Subcutaneous adipose tissue (tissue), 4 donors: ENCODE data around the gene PARD6A. TPM values are rescaled to one million over a fixed set of nuclear protein-coding genes. Genes with fewer than 3 reads are reported as not detected.

Experiments
- total RNA-seq, 4 donors: library from RNA; depleted of rRNA; stranded (reverse); fragments of >200 nt; gene quantifications; one replicate each; pipeline ENCODE4 v1.1.0, GENCODE V29; 2016
- TF ChIP-seq, protein P1 (sequence below): fragments of 450-650 bp; IDR thresholded peaks from one replicate; pipeline ENCODE4 v1.5.1; 2016; ENCODE audit warnings: low read depth, mild to moderate bottlenecking, control low read depth, antibody characterized with exemption, moderate library complexity

The PARD6A gene
- total RNA-seq, 4 donors from 2014 or later: 2.8 to 5.4 (median 4.8) TPM

DNA sequence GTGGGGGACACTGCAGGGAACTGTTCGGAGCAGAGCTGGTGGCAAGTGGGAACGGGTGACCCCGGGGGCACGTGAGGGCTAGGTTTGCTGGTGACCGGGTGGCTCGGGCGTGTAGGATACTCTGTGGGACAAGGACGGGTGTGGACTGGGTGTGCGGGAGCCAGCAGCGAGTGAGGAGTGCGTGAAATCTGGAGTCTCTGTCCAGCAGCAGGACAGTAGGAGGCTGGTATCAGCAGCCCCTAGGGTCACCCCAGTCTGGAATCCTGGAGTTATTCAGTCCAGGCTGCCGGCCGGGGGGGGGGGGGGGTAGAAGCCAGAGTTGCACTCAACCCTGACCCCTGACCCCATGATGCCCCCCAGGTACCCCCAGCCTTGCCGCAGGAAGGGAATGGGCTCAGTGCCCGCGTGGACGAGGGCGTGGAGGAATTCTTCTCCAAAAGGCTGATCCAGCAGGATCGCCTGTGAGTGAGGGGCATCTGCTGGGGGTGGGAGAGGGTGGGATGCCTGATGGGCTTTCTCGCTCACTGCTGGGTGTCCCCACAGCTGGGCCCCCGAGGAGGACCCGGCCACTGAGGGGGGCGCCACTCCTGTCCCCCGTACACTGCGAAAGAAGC is 6.9 kb upstream of the PARD6A start:
- TF ChIP-seq, protein P1, sequence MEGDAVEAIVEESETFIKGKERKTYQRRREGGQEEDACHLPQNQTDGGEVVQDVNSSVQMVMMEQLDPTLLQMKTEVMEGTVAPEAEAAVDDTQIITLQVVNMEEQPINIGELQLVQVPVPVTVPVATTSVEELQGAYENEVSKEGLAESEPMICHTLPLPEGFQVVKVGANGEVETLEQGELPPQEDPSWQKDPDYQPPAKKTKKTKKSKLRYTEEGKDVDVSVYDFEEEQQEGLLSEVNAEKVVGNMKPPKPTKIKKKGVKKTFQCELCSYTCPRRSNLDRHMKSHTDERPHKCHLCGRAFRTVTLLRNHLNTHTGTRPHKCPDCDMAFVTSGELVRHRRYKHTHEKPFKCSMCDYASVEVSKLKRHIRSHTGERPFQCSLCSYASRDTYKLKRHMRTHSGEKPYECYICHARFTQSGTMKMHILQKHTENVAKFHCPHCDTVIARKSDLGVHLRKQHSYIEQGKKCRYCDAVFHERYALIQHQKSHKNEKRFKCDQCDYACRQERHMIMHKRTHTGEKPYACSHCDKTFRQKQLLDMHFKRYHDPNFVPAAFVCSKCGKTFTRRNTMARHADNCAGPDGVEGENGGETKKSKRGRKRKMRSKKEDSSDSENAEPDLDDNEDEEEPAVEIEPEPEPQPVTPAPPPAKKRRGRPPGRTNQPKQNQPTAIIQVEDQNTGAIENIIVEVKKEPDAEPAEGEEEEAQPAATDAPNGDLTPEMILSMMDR: no peak

- TF ChIP-seq, protein P1: no peak
Measured at GRCh38 chr16:67654403-67654911, 6.3 kb upstream of the PARD6A start.

- TF ChIP-seq, protein P1: no peak
Measured at GRCh38 chr16:67655363-67655762, 5.4 kb upstream of the PARD6A start.

- TF ChIP-seq, protein P1: no peak
Measured at GRCh38 chr16:67656344-67657016, 4.3 kb upstream of the PARD6A start.

DNA sequence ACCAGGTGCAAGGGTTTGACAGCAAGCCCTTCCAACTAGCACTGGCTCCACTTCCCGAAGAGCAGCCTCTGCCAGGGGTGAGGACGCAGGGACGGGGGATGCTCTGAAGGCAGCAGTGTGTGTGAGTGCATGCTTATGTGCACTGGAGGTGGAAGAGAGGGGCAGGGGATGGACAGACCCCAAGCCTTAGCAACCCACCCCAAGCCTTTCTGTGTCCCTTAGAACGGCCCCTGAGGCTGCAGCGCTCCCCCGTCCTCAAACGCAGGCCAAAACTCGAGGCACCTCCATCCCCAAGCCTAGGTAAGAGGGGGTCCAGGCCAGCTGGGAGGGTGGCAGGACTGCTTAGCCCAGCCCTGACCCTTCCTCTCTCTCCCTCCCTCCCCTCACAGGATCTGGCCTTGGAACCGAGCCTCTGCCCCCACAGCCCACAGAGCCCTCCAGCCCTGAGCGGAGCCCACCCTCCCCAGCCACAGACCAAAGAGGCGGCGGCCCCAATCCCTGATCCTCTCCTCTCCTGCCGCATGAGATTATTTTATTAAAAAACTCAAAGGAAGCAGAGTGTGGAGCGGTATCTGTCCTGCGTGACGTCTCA is 3.6 kb upstream of the PARD6A start:
- TF ChIP-seq, protein P1: no peak

GRCh38 chr16:67657751-67658518 is 2.8 kb upstream of the PARD6A start:
- TF ChIP-seq, protein P1: no peak
